AG10803 (cell line): ENCODE results near the gene IQSEC2.

ENCODE experiments used
- DNase-seq: peaks from one replicate; pipeline ENCODE4 v3.0.0; 2010; ENCODE audit warnings: low read depth
- H3K4me3 ChIP-seq: 2 replicates; pipeline ENCODE4 v1.5.1; 2011; ENCODE audit warnings: mild to moderate bottlenecking, low read length, control low read depth
- CTCF ChIP-seq: conservative IDR thresholded peaks from 2 replicates; pipeline ENCODE4 v1.5.1; 2011; ENCODE audit warnings: mild to moderate bottlenecking, low read length, control low read depth, inconsistent platforms

Gene IQSEC2

GRCh38 chrX:53320543-53321229 lies 39.3 kb upstream of the IQSEC2 start:
- no peak for DNase-seq
- TF ChIP-seq CTCF: no peak
- peak overlapping the region; percentile 64 for H3K4me3 ChIP-seq

- TF ChIP-seq CTCF: no peak
- H3K4me3 ChIP-seq: peak overlapping the region; percentile 64
- no peak for DNase-seq
These were observed 38.5 kb upstream of the IQSEC2 start for GRCh38 chrX:53319614-53320542.

GRCh38 chrX:53318766-53319353 lies 37.5 kb upstream of the IQSEC2 start:
- peak overlapping the region; percentile 64 for H3K4me3 ChIP-seq
- DNase-seq: no peak
- TF ChIP-seq CTCF: no peak

GRCh38 chrX:53317365-53318069 lies 36.1 kb upstream of the IQSEC2 start:
- H3K4me3 ChIP-seq: no peak overlapping the region
- TF ChIP-seq CTCF: peak; percentile 69
- DNase-seq: peak; percentile 33

GRCh38 chrX:53316860-53317237 lies 35.5 kb upstream of the IQSEC2 start:
- TF ChIP-seq CTCF: no peak
- H3K4me3 ChIP-seq: no peak overlapping the region
- DNase-seq: no peak

- TF ChIP-seq CTCF: no peak
- no peak for DNase-seq
- H3K4me3 ChIP-seq: no peak overlapping the region
These were observed 34.9 kb upstream of the IQSEC2 start for GRCh38 chrX:53316111-53316859.
